OCI-LY7 (cell line): ENCODE results near the gene METTL5. TPM values are rescaled to one million over a fixed set of nuclear protein-coding genes. Genes with fewer than 3 reads are reported as not detected.
"Not testable (repeated sequence)": the region's sequence is repeated elsewhere in the genome, so short reads cannot be mapped to it uniquely, and the experiment has no call there.

Experiments
- BruUV-seq: library from RNA; stranded (reverse); fragments of 400-500 nt; replicated peaks from 2 replicates; lab custom pipeline; 2021; lab: Mats Ljungman, UMichigan
- CTCF ChIA-PET: fragments of 300-600 bp; sonication (Branson Sonifier 250); formaldehyde crosslinking; loops from one replicate; lab custom pipeline; 2022; ENCODE audit warnings: antibody characterized with exemption; ENCODE audit not compliant: unreplicated experiment; lab: Charles Lee
- POLR2A ChIA-PET: fragments of 300-600 bp; sonication (Branson Sonifier 250); formaldehyde crosslinking; loops from one replicate; lab custom pipeline; 2022; ENCODE audit warnings: antibody characterized with exemption; lab: Charles Lee
- DNase-seq: peaks from one replicate; pipeline ENCODE4 v3.0.0-alpha.2; 2015; ENCODE audit warnings: low spot score
- H2AFZ ChIP-seq: fragments of 200-600 bp; sonication (generic), shearing (Covaris generic); 2 replicates; pipeline ENCODE4 v1.6.1; 2014; ENCODE audit warnings: mild to moderate bottlenecking, antibody characterized with exemption, low read length, moderate library complexity
- H3K27ac ChIP-seq: fragments of 200-600 bp; sonication (generic); 2 replicates; pipeline ENCODE4 v1.5.1; 2014; ENCODE audit warnings: mixed run types, low read depth, mild to moderate bottlenecking, moderate library complexity, low read length, inconsistent platforms; ENCODE audit not compliant: poor library complexity, severe bottlenecking
- H3K36me3 ChIP-seq: fragments of 200-600 bp; sonication (generic); 2 replicates; pipeline ENCODE4 v1.6.1; 2014; ENCODE audit warnings: mild to moderate bottlenecking, antibody characterized with exemption, low read length, moderate library complexity, mixed read lengths; ENCODE audit not compliant: insufficient read depth
- H3K4me1 ChIP-seq: fragments of 200-600 bp; sonication (generic); 2 replicates; pipeline ENCODE4 v1.5.1; 2014; ENCODE audit warnings: mild to moderate bottlenecking, low read length; ENCODE audit not compliant: insufficient read depth, poor library complexity, severe bottlenecking
- H3K4me2 ChIP-seq: fragments of 200-600 bp; sonication (generic); 2 replicates; pipeline ENCODE4 v1.6.1; 2014; ENCODE audit warnings: mild to moderate bottlenecking, low read length
- H3K4me3 ChIP-seq: fragments of 200-600 bp; sonication (generic); 2 replicates; pipeline ENCODE4 v1.5.1; 2014; ENCODE audit warnings: mild to moderate bottlenecking, low read depth, low read length; ENCODE audit not compliant: poor library complexity, severe bottlenecking
- H3K79me2 ChIP-seq: fragments of 200-600 bp; sonication (generic); 2 replicates; pipeline ENCODE4 v1.6.1; 2016; ENCODE audit warnings: low read depth, mild to moderate bottlenecking, low read length, moderate library complexity, mixed read lengths; ENCODE audit not compliant: insufficient read depth
- H3K9me2 ChIP-seq: fragments of 200-600 bp; sonication (generic); 2 replicates; pipeline ENCODE4 v1.6.1; 2016; ENCODE audit warnings: mild to moderate bottlenecking, low read length, mixed read lengths; ENCODE audit not compliant: insufficient read depth
- H3K9me3 ChIP-seq: fragments of 200-600 bp; sonication (generic); 2 replicates; pipeline ENCODE4 v1.6.1; 2014; ENCODE audit warnings: mild to moderate bottlenecking, mixed run types, low read length, mixed read lengths
- H4K20me1 ChIP-seq: fragments of 200-600 bp; sonication (generic); 2 replicates; pipeline ENCODE4 v1.6.1; 2014; ENCODE audit warnings: mild to moderate bottlenecking, antibody characterized with exemption, low read length, moderate library complexity, mixed read lengths; ENCODE audit not compliant: insufficient read depth
- CTCF ChIP-seq: fragments of 200-600 bp; sonication (generic); conservative IDR thresholded peaks from 2 replicates; pipeline ENCODE4 v1.5.1; 2014; ENCODE audit warnings: mild to moderate bottlenecking, antibody characterized with exemption, low read length, moderate library complexity, mixed read lengths
- EZH2phosphoT487 ChIP-seq: fragments of 200-600 bp; sonication (generic); IDR thresholded peaks from 2 replicates; pipeline ENCODE4 v1.6.1; 2018; ENCODE audit warnings: low read depth, borderline replicate concordance, mild to moderate bottlenecking, mixed run types, antibody characterized with exemption, low read length, moderate library complexity, mixed read lengths
- intact Hi-C: fragments of 100-400 bp; cut with micrococcal nuclease; formaldehyde crosslinking; loops from one replicate; pipeline ENCODE4 v1.10.0; 2022; ENCODE audit not compliant: unreplicated experiment
- total RNA-seq, 2 experiments: library from RNA; depleted of rRNA in 1 of 2; stranded (reverse); fragments of >200 nt in 1 of 2; shearing (Covaris generic) in 1 of 2; gene quantifications; 2 replicates each; pipeline ENCODE4 v1.2.3, GENCODE V29; 2014 to 2022

Gene METTL5
- total RNA-seq, 2 experiments from 2014 or later, result 52.3 to 82.2 TPM

- no peak overlapping the region for H3K4me3 ChIP-seq
- no peaks in the 10 kb centered on the region for H3K9me3 ChIP-seq
- H2AFZ ChIP-seq, result no peak overlapping the region
- no peaks in the 10 kb centered on the region for H3K36me3 ChIP-seq
- TF ChIP-seq EZH2phosphoT487 (no peak), CTCF (no peak)
- H4K20me1 ChIP-seq, result no peaks in the 10 kb centered on the region
- ChIA-PET POLR2A (interaction anchor here (0.5 to 0.9 kb wide), 2 partner anchors 10 to 16 kb away, joined by 3 to 4 read pairs; no protein-coding TSS in a partner anchor), CTCF (interaction anchor here (0.6 kb wide), 1 partner anchor 264 kb away, joined by 4 read pairs; no protein-coding TSS in a partner anchor)
- no TSS peak for BruUV-seq
- no peaks in the 10 kb centered on the region for H3K9me2 ChIP-seq
- no peak overlapping the region for H3K4me2 ChIP-seq
- no peaks in the 10 kb centered on the region for H3K79me2 ChIP-seq
- intact Hi-C loops, result no loop called here
- DNase-seq, result no peak
- H3K27ac ChIP-seq, result no peak overlapping the region
- no peaks in the 10 kb centered on the region for H3K4me1 ChIP-seq
These were observed 44.2 kb upstream of the METTL5 start for GRCh38 chr2:169868951-169869350.

GRCh38 chr2:169867579-169867978 is 42.9 kb upstream of the METTL5 start:
- H3K4me1 ChIP-seq, result no peaks in the 10 kb centered on the region
- no peaks in the 10 kb centered on the region for H3K79me2 ChIP-seq
- no peak overlapping the region for H3K4me2 ChIP-seq
- BruUV-seq, result no TSS peak
- intact Hi-C loops, result no loop called here
- H3K27ac ChIP-seq, result no peak overlapping the region
- no peaks in the 10 kb centered on the region for H4K20me1 ChIP-seq
- no peak for DNase-seq
- ChIA-PET POLR2A (no interaction called here), CTCF (no interaction called here)
- H3K9me2 ChIP-seq, result no peaks in the 10 kb centered on the region
- H2AFZ ChIP-seq, result no peak overlapping the region
- H3K9me3 ChIP-seq, result no peaks in the 10 kb centered on the region
- no peaks in the 10 kb centered on the region for H3K36me3 ChIP-seq
- no peak overlapping the region for H3K4me3 ChIP-seq
- TF ChIP-seq CTCF (no peak), EZH2phosphoT487 (no peak)

GRCh38 chr2:169866230-169866629 is 41.5 kb upstream of the METTL5 start:
- H3K4me1 ChIP-seq, H3K79me2 ChIP-seq, H3K36me3 ChIP-seq, DNase-seq, CTCF ChIA-PET, H2AFZ ChIP-seq, H4K20me1 ChIP-seq, H3K27ac ChIP-seq, H3K4me2 ChIP-seq, BruUV-seq, H3K4me3 ChIP-seq, intact Hi-C loops, H3K9me3 ChIP-seq, H3K9me2 ChIP-seq: not testable (repeated sequence)
- POLR2A ChIA-PET, result interaction anchor here (0.7 to 1.2 kb wide), 3 partner anchors 16 to 431 kb away, joined by 3 to 4 read pairs (median 3); no protein-coding TSS in a partner anchor
